Mammary epithelial cell (primary cell): ENCODE data around the gene TACO1.

Experiments
- EZH2 ChIP-seq: IDR thresholded peaks from 2 replicates; pipeline ENCODE4 v1.6.1; 2012; ENCODE audit warnings: low read length, inconsistent platforms, borderline replicate concordance
- TF ChIP-seq, protein P1 (sequence below), 2 donors: IDR thresholded peaks in 1 of 2; conservative IDR thresholded peaks in 1 of 2; 2 replicates each; pipeline ENCODE4 v1.5.1; 2011 to 2012; ENCODE audit warnings: inconsistent platforms in 2 of 2, low read length in 2 of 2, mild to moderate bottlenecking in 2 of 2, control low read depth in 1 of 2, low read depth in 1 of 2; ENCODE audit not compliant: insufficient read depth in 1 of 2; ENCODE audit errors: extremely low read depth in 1 of 2

DNA sequence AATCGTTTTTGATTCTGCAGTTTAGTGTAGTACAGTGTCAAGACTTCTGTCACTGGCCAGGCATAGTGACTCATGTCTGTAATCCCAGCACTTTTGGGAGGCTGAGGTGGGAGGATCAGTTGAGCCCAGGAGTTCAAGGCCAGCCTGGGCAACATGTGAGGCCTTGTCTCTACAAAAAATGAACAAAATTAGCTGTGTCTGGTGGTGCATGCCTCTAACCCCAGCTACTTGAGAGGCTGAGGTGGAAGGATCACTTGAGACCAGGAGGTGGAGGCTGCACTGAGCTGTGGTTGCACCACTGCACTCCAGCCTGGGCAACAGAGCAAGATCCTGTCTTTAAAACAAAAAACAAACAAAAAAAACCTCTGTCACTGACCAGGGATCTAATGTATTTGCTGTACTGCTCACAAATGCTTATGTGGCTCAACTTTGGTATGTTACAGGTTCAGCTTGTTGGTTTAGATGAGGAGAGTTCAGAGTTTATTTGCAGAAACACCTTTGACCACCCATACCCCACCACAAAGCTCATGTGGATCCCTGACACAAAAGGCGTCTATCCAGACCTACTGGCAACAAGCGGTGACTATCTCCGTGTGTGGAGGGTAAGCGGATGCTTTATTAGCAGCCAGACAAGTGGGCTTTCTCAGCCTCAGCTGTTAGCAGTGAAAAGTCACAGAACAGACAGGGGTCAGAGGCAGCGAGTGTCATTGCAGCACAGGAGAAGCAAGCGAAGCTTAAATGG is 22.5 kb upstream of the TACO1 start:
- TF ChIP-seq, protein P1, sequence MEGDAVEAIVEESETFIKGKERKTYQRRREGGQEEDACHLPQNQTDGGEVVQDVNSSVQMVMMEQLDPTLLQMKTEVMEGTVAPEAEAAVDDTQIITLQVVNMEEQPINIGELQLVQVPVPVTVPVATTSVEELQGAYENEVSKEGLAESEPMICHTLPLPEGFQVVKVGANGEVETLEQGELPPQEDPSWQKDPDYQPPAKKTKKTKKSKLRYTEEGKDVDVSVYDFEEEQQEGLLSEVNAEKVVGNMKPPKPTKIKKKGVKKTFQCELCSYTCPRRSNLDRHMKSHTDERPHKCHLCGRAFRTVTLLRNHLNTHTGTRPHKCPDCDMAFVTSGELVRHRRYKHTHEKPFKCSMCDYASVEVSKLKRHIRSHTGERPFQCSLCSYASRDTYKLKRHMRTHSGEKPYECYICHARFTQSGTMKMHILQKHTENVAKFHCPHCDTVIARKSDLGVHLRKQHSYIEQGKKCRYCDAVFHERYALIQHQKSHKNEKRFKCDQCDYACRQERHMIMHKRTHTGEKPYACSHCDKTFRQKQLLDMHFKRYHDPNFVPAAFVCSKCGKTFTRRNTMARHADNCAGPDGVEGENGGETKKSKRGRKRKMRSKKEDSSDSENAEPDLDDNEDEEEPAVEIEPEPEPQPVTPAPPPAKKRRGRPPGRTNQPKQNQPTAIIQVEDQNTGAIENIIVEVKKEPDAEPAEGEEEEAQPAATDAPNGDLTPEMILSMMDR (conservative IDR thresholded peaks at IDR 0.05 in 1 of 2, IDR thresholded peaks at IDR 0.05 in 1 of 2; ENCODE audit: extremely low read depth in 1 of 2, insufficient read depth in 1 of 2, low read depth in 1 of 2, low read length in 2 of 2), result no peak
- no peak for TF ChIP-seq EZH2
